Measurements from ENCODE around the gene UBE2G2. TPM values are rescaled to one million over a fixed set of nuclear protein-coding genes. Genes with fewer than 3 reads are reported as not detected.

UBE2G2 gene
- total RNA-seq, 1 experiment from 2014 or later: 117 TPM

DNA sequence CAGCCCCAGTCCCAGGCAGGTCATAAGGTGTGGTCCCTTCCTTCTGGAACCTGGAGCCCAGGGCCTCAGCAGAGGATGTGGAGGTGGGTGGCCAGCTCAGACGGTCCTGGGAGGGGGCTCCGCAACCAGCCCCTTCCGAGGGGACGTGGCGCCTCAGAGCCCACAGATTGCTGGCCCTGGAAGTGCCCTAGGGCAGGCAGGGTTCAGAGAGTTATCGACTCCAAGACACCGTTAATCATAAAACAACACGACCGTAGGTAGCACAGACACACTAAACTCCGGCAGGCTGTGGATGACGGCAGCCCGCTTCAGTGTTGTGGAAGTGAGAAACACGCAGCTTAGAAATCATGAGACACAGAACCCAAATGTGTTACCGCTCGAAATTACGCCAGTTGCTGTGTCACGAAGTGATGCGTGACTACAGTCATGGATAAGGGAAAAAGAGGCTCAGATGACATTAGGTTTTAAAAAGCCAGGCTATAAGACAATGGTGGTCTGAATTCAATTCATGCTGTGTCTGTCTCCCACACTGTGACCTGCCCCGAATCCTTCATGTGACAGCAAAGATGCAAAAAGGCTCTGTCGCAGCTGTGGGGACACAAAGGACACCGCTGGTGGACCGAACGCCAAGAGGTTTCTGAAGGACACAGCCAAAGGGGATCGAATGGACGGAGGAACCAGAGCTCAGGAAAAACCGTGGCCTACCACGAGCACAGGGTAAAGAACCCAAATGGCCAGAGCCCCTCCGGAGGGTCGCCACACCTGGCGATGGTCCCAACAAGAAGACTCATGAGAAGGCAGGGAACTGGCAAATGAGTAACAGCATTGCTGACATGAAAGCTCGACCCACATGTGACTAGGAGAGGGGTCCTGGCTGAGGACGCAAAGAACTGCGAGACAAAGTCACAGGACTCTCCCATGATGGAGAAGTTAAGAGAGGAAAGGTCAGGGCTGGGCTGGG is 17.9 kb upstream of the UBE2G2 start:
- no peak for DNase-seq (ENCODE audit: low spot score)
- Mint-ChIP-seq H3K4me3 (peak overlapping the region; percentile 47), H3K27me3 (ENCODE audit: low read depth) (peaks cover 47% of the 10 kb centered on the region), H3K9me3 (peaks cover 37% of the 10 kb centered on the region), H3K27ac (no peak overlapping the region), H3K36me3 (peaks cover 28% of the 10 kb centered on the region), H3K4me1 (peaks cover 10% of the 10 kb centered on the region)
- ATAC-seq: no peak
- POLR2A ChIA-PET: no interaction called here
- TF ChIP-seq, protein P1, sequence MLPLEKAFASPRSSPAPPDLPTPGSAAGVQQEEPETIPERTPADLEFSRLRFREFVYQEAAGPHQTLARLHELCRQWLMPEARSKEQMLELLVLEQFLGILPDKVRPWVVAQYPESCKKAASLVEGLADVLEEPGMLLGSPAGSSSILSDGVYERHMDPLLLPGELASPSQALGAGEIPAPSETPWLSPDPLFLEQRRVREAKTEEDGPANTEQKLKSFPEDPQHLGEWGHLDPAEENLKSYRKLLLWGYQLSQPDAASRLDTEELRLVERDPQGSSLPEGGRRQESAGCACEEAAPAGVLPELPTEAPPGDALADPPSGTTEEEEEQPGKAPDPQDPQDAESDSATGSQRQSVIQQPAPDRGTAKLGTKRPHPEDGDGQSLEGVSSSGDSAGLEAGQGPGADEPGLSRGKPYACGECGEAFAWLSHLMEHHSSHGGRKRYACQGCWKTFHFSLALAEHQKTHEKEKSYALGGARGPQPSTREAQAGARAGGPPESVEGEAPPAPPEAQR (CRISPR knock-in tag; IDR thresholded peaks at IDR 0.05): no peak
- CTCF ChIA-PET: no interaction called here

DNA sequence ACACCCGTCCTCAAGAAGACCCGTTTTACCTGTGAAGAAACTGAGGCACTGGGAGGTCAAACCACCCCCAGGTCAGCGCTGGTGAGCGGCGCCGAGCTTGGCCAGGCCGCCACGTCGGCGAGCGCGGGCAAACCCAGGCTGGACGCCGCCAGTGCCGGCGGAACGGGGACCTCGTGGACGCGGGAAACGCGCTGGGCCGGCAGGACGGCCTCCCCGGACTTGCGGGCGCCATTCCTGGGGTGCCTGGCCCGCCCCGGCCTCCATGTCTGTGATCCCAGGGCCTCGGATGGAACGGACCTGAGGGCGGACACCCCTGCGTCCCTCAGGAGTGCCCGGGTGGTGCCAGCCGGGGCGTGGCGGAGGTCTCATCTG is 17.0 kb upstream of the UBE2G2 start:
- TF ChIP-seq, protein P2, sequence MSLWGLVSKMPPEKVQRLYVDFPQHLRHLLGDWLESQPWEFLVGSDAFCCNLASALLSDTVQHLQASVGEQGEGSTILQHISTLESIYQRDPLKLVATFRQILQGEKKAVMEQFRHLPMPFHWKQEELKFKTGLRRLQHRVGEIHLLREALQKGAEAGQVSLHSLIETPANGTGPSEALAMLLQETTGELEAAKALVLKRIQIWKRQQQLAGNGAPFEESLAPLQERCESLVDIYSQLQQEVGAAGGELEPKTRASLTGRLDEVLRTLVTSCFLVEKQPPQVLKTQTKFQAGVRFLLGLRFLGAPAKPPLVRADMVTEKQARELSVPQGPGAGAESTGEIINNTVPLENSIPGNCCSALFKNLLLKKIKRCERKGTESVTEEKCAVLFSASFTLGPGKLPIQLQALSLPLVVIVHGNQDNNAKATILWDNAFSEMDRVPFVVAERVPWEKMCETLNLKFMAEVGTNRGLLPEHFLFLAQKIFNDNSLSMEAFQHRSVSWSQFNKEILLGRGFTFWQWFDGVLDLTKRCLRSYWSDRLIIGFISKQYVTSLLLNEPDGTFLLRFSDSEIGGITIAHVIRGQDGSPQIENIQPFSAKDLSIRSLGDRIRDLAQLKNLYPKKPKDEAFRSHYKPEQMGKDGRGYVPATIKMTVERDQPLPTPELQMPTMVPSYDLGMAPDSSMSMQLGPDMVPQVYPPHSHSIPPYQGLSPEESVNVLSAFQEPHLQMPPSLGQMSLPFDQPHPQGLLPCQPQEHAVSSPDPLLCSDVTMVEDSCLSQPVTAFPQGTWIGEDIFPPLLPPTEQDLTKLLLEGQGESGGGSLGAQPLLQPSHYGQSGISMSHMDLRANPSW (CRISPR knock-in tag; conservative IDR thresholded peaks at IDR 0.05; ENCODE audit: low read depth): no peak
- TF ChIP-seq, protein P3, sequence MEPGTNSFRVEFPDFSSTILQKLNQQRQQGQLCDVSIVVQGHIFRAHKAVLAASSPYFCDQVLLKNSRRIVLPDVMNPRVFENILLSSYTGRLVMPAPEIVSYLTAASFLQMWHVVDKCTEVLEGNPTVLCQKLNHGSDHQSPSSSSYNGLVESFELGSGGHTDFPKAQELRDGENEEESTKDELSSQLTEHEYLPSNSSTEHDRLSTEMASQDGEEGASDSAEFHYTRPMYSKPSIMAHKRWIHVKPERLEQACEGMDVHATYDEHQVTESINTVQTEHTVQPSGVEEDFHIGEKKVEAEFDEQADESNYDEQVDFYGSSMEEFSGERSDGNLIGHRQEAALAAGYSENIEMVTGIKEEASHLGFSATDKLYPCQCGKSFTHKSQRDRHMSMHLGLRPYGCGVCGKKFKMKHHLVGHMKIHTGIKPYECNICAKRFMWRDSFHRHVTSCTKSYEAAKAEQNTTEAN (CRISPR knock-in tag; IDR thresholded peaks at IDR 0.05): no peak
- TF ChIP-seq ZNF671 (CRISPR knock-in tag; IDR thresholded peaks at IDR 0.05) (no peak), MXD4 (CRISPR knock-in tag; IDR thresholded peaks at IDR 0.05; ENCODE audit: borderline replicate concordance) (no peak), ZNF317 (CRISPR knock-in tag; IDR thresholded peaks at IDR 0.05; ENCODE audit: borderline replicate concordance, low read depth) (no peak)
- TF ChIP-seq, protein P4, sequence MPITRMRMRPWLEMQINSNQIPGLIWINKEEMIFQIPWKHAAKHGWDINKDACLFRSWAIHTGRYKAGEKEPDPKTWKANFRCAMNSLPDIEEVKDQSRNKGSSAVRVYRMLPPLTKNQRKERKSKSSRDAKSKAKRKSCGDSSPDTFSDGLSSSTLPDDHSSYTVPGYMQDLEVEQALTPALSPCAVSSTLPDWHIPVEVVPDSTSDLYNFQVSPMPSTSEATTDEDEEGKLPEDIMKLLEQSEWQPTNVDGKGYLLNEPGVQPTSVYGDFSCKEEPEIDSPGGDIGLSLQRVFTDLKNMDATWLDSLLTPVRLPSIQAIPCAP (CRISPR knock-in tag; IDR thresholded peaks at IDR 0.05): no peak
- Mint-ChIP-seq H3K4me3 (peak overlapping the region; percentile 47), H3K27ac (no peak overlapping the region), H3K27me3 (ENCODE audit: low read depth) (peaks cover 45% of the 10 kb centered on the region), H3K4me1 (peaks cover 10% of the 10 kb centered on the region), H3K9me3 (peaks cover 34% of the 10 kb centered on the region), H3K36me3 (peaks cover 26% of the 10 kb centered on the region)
- ChIA-PET POLR2A (no interaction called here), CTCF (no interaction called here)
- DNase-seq (ENCODE audit: low spot score) (no peak), ATAC-seq (no peak)

DNA sequence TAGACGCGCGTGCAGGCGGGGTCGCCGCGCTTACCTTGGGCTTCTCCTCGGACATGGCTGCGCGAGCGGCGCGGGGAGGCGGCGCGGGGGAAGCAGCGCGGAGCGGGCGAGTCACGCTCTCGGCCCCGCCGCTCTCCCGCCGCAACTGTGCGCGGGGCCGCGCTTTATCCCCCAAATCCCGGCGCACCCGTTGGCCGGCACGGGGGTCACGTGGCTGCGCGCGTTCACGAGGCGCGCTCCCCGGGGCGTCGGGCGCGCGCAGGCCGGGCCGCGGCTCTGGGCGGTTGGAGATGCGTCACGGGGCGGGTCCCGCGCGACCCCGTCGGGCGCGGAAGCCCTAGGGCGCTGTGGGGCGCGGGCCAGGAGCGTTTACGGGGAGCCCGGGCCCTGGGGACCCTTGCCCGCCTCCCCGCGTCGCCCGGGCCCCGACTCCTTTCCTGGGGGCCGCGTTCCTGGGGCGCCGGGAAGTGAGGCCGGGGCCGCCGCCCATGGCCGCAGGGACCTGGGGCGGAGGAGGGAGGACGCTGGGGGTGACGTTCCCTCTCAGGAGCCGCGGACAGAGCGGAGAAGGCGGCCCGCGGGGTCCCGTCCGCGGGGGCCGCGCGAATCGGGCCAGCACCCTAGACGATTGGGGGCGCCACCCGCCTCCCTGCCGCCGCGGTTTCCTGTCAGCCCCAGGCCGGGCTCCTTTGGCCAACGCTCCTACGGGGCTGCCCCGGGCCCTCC is 16.5 kb upstream of the UBE2G2 start, which contains the start of gene SUMO3:
Gene SUMO3 (minus strand): TSS at position 149 of the 726 bp plus-strand sequence. CDS start 94 bp downstream, at position 55.
- POLR2A ChIA-PET: interaction anchor here (0.9 to 1.1 kb wide), 3 partner anchors 17 to 56 kb away, joined by 3 to 5 read pairs (median 3); partner anchors contain the start of genes PTTG1IP and UBE2G2
- Mint-ChIP-seq H3K36me3 (peaks cover 20% of the 10 kb centered on the region), H3K4me1 (peaks cover 10% of the 10 kb centered on the region), H3K27me3 (ENCODE audit: low read depth) (peaks cover 40% of the 10 kb centered on the region), H3K27ac (no peak within 1 kb of the TSS), H3K9me3 (peaks cover 28% of the 10 kb centered on the region), H3K4me3 (peak within 1 kb of the TSS; percentile 65)
- CTCF ChIA-PET: interaction anchor here (0.9 to 1.0 kb wide), 6 partner anchors 17 to 332 kb away, joined by 3 to 5 read pairs (median 4); partner anchors contain the start of gene UBE2G2
- ATAC-seq: peak; percentile 28
- DNase-seq (ENCODE audit: low spot score): peak; percentile 69
- TF ChIP-seq TEAD1 (CRISPR knock-in tag; IDR thresholded peaks at IDR 0.05): no peak
- TF ChIP-seq, protein P5, sequence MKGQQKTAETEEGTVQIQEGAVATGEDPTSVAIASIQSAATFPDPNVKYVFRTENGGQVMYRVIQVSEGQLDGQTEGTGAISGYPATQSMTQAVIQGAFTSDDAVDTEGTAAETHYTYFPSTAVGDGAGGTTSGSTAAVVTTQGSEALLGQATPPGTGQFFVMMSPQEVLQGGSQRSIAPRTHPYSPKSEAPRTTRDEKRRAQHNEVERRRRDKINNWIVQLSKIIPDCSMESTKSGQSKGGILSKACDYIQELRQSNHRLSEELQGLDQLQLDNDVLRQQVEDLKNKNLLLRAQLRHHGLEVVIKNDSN (CRISPR knock-in tag; IDR thresholded peaks at IDR 0.05): peak; percentile 84
- TF ChIP-seq, protein P6, sequence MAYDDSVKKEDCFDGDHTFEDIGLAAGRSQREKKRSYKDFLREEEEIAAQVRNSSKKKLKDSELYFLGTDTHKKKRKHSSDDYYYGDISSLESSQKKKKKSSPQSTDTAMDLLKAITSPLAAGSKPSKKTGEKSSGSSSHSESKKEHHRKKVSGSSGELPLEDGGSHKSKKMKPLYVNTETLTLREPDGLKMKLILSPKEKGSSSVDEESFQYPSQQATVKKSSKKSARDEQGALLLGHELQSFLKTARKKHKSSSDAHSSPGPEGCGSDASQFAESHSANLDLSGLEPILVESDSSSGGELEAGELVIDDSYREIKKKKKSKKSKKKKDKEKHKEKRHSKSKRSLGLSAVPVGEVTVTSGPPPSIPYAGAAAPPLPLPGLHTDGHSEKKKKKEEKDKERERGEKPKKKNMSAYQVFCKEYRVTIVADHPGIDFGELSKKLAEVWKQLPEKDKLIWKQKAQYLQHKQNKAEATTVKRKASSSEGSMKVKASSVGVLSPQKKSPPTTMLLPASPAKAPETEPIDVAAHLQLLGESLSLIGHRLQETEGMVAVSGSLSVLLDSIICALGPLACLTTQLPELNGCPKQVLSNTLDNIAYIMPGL (CRISPR knock-in tag; IDR thresholded peaks at IDR 0.05): 0 out of 2 replicates have a peak, but pooled peaks have one; percentile 19
- TF ChIP-seq, protein P7, sequence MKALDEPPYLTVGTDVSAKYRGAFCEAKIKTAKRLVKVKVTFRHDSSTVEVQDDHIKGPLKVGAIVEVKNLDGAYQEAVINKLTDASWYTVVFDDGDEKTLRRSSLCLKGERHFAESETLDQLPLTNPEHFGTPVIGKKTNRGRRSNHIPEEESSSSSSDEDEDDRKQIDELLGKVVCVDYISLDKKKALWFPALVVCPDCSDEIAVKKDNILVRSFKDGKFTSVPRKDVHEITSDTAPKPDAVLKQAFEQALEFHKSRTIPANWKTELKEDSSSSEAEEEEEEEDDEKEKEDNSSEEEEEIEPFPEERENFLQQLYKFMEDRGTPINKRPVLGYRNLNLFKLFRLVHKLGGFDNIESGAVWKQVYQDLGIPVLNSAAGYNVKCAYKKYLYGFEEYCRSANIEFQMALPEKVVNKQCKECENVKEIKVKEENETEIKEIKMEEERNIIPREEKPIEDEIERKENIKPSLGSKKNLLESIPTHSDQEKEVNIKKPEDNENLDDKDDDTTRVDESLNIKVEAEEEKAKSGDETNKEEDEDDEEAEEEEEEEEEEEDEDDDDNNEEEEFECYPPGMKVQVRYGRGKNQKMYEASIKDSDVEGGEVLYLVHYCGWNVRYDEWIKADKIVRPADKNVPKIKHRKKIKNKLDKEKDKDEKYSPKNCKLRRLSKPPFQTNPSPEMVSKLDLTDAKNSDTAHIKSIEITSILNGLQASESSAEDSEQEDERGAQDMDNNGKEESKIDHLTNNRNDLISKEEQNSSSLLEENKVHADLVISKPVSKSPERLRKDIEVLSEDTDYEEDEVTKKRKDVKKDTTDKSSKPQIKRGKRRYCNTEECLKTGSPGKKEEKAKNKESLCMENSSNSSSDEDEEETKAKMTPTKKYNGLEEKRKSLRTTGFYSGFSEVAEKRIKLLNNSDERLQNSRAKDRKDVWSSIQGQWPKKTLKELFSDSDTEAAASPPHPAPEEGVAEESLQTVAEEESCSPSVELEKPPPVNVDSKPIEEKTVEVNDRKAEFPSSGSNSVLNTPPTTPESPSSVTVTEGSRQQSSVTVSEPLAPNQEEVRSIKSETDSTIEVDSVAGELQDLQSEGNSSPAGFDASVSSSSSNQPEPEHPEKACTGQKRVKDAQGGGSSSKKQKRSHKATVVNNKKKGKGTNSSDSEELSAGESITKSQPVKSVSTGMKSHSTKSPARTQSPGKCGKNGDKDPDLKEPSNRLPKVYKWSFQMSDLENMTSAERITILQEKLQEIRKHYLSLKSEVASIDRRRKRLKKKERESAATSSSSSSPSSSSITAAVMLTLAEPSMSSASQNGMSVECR (CRISPR knock-in tag; IDR thresholded peaks at IDR 0.05; ENCODE audit: borderline replicate concordance): no peak; the same call in 1 of the 2 replicates
- TF ChIP-seq ESRRA (CRISPR knock-in tag; IDR thresholded peaks at IDR 0.05; ENCODE audit: borderline replicate concordance): no peak
- peak; percentile 24; the same call in 1 of the 2 replicates for TF ChIP-seq JUN (CRISPR knock-in tag; IDR thresholded peaks at IDR 0.05)
- TF ChIP-seq CREM (CRISPR knock-in tag; IDR thresholded peaks at IDR 0.05): peak; percentile 39; the same call in 1 of the 2 replicates
